ENCODE results near the gene MTERF4.

Gene MTERF4

DNA sequence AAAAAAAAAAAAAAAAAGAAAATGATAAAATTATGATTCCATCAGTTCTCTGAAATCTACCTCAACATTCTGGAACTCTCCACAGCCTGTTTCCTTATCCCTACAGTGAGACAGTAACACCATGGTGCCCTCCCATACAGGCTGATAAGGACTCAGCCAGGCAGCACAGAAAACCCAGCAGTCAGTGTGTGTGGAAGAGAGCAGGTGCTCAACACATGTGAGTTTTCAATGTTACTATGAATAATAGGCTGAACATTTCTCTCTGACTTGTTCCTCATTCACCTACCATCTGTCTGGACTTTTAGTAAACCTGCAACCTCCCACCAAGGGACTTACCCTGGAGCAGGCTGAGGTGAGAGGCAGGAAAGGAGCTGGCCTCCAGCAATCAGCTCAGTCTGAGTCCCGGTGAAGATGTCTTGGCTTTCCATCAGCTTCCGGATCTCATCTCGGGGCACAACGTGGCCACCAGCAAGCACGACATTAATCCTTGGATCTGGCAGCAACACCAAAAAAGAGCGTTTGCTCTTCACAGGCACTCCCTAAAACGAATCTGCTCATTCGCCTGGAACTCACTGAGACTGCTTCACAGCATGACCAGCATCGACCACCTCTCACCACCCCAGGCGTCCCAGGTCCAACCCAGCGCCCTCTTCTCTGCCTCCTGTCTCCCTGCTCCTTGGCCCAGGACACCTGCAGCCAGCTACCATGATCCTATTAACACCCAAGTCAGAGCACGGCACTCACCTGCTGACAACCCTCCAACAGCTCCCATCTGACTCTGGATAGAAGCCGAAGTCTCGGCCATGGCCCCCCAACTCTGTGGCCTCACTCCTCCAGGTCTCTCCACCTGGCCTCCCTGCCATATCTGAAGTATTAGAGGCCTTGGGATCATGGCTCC lies 30.7 kb upstream of the MTERF4 start:
- no peak for DNase-seq

DNA sequence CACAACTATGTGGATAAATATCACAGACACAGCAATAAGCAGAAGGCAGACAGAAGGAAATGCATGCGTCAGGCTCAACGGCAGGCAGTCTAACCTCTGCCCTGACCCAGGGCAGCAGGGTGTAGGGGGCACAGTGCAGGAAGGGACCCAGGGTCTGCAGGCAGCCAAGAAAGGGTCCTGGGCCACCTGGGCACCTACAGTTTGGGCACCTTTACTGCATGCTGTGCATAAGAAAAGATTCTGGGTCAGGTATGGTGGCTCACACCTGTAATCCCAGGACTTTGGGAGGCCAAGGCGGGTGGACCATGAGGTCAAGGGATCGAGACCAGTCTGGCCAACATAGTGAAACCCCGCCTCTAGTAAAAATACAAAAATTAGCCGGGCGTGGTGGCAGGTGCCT lies 29.4 kb upstream of the MTERF4 start:
- no peak for DNase-seq

DNA sequence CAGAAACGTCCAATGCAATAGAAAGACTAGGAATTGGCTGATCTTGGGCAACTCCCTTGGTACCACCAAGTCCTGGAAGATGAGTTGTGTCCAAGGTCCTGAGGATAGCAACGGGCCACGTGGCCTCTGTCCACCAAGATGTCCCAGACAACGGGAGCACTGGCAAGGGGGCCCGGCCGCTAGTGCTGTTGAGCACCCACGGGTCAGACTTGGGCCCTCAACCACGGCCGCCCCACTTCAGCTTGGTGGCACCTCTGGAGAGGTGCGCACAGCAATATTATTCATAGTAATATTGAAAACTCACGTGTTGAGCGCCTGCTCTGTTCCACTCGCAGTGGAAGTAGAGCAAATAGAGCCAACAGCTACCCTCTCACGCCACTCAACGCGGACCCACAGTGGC lies 28.2 kb upstream of the MTERF4 start:
- DNase-seq, result no peak

DNA sequence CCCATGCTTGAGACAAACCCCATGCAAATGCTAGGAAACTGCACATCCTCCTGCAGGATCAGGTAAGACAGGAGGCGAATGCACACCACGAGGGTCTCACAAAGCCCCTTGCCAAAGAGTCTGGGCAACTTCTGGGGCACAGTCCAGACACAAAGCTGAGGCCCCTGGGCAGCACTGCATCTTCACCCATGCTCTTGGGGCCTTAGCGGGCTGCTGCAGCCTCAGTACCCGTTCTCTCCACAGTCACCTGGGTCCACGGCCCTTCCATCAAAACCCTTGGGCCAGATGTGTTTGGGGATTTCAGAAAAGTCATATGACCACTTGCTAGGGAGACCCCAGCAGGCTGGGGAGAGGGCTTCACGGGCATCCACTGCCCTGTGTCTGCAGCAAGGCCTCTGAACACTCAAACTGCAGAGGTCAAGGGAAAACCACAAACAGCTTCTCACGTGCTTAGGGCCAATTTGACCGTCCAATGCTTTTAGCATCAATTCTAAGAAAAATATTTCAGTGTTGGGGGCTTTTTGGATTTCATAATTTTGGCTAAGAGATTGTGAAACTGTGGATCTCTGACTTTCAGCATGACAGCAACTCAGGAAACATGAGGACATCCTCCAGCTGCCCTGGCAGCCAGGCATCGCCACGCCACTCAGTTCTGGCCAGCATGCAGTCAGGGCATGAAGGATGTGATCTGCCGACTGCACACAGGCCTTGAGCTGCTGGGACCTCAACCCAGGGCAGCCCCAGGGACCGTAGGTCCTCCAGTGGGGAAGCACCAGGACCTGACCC lies 27.2 kb upstream of the MTERF4 start:
- DNase-seq, result no peak

DNA sequence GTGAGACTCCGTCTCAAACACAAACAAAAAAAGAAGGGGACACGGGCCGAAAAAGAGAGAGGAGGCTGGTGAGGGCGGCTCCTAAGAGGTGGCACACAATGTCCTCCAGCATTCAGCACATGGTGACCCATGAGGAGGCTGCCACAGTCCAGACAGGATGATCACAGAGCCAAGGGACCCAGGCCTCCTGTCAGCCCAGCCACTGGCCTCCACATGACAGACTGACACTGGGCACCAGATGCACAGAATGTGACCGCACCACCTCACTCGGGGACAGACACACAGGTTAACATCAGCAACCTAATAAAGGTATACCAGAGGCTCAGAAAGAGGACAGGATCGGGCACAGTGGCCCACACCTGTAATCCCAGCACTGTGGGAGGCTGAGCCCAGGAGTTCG lies 26.2 kb upstream of the MTERF4 start:
- DNase-seq, result no peak

DNA sequence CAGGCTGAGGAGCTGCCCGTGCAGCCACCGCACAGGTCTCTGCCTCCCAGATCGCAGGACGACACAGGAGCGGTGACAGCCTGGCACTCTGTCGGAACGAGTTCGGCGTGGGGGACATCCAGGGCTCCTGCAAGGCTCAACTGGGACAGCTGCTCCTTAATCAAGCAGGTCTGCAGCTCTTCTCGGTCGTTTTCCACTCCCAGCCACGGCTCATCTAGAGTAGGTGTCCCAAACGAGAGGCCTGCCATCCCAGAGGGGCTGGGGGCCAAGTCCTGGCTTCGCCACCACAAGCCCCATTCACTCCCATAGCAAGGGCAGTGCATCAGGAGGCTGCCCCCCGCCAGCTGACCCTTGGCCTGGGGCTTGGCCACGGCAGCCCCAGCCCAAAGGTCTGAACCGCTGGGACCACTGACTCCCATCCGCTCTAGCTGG lies 24.7 kb upstream of the MTERF4 start:
- no peak for DNase-seq

DNA sequence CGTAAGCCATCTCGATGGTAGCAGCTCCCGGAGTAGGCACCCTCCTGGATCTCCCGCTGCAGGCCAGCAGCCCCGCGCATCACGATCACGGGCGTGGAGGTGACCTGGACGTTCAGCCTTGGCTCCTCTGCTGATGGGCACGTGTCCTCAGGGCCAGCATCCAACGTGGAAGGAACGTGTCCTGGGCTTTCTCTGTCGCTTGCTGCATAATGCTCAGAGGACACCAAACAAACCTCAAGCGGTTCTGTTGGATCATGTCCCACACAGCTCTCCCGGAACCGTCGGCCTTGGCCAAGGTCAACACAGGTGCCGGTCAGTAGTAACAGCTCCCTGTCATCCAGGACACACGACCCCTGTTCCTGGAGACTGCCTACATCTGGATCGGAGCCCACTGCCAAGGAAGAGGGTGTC lies 24.1 kb upstream of the MTERF4 start:
- DNase-seq, result no peak

DNA sequence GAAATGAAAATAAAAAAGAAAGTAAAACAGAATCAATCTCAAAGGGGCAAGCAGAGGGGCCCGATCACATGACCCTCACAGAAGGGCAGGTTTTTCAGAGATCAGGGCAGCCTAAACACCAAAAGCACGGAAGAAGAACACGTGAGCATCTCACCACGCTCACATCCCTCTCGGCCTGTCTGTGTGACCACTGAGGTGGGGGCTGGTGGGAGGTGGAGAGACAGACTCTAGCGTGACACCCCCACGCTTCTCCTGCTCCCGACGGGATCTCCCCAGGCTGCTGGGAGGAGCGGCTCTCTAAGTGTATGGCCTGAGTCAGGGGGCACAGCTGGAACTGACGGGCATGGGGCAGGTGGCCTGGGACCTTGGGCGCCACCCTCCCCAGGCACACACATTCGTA lies 23.5 kb upstream of the MTERF4 start:
- no peak for DNase-seq

DNA sequence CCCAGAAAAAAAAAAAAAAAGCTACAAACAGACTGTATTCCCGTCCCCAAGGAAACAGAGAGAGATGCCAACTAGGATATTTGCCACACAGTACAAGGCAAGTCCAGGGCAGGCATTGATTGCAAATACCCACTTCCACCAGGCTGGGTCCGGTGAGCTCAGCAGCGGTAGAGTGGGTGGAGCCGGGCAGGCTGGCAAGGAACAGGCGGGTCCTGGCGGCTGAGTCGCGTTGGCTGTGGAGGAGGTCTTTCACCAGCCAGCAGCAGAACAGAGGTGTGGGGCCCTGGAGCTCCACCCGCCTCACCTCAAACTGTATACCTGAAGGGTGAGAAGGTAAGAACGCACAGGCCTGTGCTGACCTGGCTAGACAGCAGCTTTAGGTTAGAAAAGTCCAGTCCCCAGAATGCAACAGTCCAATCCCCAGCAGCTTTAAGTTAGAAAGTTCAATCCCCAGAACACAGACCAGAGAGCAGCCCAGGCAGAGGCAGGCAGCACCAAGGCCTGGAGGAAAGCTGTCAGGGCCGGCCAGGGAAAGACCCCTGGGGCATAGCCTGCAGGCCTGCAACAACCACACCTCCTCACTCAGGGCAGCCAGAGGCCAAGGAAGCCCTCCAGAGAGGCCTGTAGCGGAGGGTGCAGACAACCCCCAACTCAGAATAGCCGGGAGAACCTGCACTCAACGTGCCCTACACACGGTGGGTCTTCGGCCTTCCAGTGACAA lies 21.9 kb upstream of the MTERF4 start:
- DNase-seq, result peak in 1 of 2 donors; percentile 40

DNA sequence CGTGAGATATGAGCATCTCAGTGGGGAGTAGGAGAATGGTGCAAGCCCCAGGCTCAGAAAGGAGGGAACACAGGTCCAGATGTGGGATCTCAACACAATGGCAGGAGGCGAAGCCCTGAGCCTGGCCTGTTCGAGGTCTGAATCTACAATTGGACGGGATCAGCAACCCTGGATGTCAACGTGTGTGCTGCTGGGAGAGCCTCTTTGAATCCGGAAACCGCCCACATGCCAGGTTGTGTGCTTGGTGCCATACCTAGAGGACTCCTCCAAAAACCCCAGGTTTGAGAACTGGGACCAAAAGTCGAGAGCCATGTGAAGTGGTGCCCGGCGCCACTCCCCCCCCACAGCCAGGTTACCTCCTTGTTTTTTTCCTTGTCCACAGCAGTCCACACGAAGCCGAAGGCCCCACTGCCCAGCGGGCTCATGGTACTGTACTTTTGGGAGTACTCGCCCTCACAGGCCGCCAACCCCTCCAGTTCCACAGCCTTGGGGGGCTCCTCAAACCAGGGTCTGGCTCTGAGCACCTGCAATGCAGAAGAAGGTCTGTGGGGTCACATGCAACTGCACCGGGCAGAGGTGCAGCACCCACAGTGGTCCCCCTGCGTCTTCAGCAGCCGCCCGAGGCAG lies 20.4 kb upstream of the MTERF4 start:
- DNase-seq, result no peak

DNA sequence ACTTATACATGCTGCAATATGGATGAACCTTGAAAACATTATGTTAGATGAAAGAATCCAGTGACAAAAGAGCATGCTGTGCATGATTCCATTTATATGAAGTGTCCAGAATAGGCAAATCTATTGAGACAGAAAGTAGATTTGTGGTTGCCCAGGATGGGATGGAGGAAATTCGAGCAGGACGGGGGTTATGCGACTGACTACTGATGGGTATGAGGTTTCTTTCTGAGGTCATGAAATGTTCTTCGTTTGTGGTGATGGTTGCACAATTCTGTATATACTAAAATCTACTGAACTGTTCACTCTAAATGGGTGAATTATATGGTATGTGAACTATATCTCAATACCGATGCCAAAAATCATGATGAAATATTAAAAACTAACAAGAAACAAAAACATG lies 18.9 kb upstream of the MTERF4 start:
- DNase-seq, result no peak

DNA sequence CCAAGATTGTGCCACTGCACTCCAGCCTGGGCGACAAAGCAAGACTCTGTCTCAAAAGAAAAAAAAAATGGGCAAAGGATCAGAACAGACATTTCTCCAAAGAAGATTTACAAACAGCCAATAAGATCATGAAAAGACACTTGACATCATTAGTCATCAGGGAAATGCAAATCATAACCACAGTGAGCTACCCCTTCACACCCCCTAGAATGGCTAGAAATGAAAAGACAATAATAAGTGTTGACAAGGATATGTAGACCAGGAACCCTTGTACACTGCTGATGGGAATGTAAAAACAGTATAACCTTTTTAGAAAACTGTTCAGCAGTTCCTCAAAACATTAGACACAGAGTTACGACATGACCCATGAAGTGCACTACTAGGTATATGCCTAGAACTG lies 18.4 kb upstream of the MTERF4 start:
- DNase-seq, result no peak

DNA sequence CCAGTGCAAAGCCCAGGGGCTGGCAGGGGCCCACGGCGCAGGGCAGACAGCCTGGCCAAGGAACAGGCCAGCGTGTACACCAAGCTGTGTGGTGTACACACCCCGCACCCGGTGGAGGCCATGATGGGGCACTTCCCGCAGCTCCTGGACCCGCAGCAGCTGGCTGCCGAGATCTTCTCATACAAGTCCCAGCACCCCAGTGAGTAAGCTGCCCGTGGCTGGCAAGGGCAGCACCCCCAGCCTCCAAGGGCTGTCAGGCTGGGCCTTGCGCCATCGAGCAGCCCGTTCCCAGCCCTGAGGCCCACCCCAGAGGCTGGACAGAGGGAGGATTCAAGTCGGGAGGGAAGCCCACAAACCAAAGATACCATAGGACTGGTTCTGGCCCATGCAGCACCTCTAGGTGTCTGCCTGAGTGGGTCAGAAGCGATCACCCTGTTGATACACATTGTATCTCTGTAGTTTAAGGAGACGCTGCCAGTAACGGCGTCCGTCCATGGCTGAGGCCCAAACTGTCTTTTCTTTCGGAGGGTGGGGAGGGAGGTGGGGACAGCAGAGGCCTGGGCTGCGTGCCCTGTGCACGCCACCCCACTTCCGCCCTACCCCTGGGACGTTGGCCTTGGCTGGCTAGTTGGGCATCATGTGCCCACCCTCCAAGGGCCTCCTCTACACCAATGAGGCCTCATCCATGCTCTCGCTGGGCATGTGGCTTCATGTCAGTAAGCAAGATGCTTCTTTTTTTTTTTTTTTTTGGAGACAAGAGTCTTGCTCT lies 16.8 kb upstream of the MTERF4 start:
- no peak for DNase-seq

DNA sequence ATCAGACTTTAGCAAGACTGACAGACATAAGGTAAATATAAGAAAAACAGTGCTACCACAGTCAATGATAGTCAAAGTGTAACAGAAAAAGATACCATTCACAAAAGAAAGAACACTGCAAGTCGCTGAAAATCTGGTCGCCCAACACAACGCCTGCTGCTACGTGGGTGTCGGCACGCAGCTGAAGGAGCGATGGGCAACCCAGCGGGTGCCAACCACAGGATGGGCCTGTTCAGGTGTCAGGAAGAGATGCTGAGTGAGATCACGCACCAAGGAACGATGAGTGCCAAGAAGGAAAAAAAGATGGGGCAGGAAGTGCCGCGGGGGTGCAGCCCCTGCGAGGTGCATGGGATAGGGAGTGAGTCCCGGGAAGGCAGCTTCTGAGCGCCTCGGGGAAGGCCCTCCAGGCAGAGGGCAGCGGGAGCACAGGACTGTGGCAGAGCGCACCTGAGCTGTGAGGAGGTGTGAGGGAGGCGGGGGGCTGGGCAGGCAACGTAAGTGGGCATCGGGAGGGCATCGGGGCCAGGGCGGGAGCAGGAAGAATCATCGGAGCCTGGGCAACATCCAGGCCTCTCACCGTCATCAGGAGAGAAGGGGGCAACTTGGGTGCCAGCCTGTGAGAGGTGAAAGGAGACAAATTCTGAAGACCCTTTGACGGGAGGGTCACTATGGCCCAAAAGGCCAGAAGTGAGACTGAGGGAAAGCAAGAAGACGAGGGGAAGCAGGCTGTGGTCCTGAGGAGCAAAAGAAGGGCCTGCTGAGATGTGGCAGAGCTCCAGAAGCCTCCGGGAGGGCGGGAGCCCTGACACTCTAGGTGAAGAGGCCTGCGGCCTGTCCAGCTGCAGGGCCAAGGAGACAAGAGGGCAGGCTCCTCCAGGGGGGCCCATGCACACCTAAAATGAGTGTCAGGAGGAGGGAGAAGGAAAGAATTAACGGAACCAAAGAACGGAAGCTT lies 14.8 kb upstream of the MTERF4 start:
- no peak for DNase-seq

DNA sequence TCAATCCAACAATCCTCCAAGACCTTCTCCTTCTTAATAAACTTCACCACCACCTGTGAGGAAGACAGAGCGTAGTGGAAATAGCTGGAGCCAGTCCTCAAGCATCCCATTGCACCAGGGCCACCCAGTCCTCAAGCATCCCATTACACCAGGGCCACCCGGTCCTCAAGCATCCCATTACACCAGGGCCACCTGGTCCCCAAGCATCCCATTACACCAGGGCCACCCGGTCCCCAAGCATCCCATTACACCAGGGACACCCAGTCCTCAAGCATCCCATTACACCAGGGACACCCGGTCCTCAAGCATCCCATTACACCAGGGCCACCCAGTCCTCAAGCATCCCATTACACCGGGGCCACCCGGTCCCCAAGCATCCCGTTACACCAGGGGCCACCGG lies 13.3 kb upstream of the MTERF4 start:
- DNase-seq, result no peak

DNA sequence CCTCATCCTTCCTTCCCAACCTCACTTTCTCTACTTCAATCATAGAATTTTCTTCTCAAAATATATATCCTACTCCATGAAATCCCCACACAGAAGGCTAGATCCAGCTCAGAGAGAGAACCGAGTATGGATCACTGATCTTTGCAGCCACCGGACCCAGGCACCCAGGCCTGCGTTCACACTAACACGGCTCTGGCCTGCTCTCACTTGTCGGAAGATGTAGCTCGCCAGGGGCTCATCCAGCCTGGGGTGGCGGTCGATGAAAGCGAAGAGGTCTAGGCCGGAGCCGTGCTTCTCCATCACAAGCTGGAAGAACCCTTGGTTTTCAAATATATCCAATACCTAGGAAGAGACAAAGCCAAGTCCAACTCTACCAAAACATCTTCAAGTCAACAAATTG lies 12.7 kb upstream of the MTERF4 start:
- no peak for DNase-seq

DNA sequence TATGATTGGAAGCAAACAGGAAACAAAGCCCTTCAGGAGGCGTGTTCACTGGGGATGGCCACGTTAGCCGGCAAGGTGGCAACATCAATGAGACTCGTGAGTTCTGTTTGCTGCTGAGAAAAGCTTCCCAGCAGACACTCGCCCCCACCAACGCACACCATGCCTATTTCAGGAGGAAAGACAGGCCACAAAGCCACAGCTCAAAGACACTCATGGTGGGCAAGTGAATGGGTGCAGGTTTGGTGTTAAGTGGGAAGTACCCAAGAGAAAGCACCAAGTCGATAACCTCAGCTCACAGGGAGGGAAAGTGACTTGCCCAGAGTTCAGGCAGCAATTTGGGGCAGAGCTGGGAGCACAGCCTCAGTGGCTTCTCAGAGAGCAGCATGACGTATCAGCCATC lies 10.5 kb upstream of the MTERF4 start:
- DNase-seq, result no peak

DNA sequence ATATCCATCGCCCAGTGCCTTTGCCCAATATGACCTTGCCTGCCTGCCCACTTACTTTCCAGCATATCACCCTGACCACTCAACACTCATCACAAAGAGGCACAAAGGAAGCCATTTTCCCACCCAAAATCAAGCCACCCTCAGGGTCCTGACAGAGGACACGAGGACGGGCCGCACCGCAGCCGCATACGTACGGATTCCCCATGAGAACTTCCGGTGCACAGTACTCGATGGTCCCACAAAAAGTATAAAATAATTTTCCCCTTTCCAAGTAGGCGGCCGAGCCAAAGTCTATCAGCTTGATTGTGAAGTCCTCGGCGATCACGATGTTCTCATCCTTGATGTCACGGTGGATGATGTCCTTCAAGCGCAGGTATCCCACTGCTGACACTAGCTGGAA lies 10.0 kb upstream of the MTERF4 start:
- DNase-seq, result no peak

DNA sequence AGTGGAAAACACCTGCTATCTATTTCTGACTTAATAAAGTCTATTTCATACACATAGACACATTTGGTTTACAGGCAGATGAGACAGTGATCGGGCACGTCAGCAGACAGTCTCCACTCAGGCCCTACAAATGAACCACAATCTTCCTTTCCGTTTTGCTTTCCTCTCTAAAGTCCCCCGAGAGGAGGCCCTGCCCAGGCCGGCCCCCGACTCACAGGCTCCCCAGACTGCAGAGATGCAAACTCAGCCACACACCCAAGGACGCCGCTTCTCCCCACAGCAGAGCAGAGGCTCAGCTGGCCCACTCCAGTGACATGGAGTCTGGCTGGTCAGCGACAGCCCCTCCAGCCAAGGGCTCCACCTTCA lies 9.3 kb upstream of the MTERF4 start:
- DNase-seq, result no peak

DNA sequence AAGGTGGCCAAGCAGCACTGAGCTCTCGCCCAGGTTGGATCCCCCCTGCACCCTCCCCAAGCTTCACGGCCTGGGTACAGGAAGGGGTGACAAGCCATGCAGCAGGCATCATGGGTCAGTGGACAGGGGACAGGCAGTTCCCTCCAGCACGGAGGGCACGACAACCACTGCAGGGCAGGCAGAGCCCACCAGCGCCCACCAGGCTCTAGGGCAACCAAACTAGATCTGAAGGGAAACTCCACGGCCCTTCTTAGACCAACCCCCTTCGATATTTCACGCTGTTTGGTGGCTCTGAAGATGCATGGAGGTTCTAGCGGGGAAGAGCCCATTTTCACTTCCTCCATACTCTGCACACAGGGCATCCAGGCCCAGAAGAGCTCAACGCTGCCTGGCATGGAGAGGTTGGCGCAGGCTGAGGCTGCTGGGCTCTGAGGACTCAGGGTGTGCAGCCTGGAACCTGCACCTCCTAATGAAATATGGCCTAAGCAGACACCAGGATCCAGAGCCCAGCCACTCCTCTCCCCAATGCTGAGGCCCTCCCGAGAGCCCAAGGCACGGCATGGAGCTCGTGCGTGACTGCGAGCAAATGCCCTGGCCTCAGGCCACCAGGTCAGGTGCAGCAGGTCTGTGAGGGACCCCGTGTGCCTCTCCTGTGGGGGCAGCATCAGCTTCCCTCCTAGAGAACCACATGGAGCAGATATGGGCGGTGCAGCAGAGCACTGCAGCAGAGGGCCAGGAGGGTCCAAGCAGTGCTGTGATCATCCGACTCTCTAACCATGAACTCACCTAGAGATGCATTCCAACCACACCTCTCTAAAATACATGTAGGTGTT lies 8.7 kb upstream of the MTERF4 start:
- no peak for DNase-seq

All from activated CD4-positive, alpha-beta T cell treated with anti-CD3 and anti-CD28 coated beads for 4 hours (primary cell).